Ureter (tissue), 1 donor: Measurements from ENCODE around the gene DHRS2. TPM values are rescaled to one million over a fixed set of nuclear protein-coding genes. Genes with fewer than 3 reads are reported as not detected.
"Not testable (repeated sequence)": the region's sequence is repeated elsewhere in the genome, so short reads cannot be mapped to it uniquely, and the experiment has no call there.

ENCODE experiments used
- DNase-seq: peaks from one replicate; pipeline ENCODE4 v3.0.0-alpha.2; 2020; ENCODE audit warnings: low spot score
- total RNA-seq: library from RNA; stranded (reverse); gene quantifications from one replicate; pipeline ENCODE4 v1.2.4, GENCODE V29; 2023
- donor health status: DM: yes; HTN: yes; CAD: no.

Gene DHRS2
- total RNA-seq, 1 donor from 2014 or later = 1,842 TPM

DNA sequence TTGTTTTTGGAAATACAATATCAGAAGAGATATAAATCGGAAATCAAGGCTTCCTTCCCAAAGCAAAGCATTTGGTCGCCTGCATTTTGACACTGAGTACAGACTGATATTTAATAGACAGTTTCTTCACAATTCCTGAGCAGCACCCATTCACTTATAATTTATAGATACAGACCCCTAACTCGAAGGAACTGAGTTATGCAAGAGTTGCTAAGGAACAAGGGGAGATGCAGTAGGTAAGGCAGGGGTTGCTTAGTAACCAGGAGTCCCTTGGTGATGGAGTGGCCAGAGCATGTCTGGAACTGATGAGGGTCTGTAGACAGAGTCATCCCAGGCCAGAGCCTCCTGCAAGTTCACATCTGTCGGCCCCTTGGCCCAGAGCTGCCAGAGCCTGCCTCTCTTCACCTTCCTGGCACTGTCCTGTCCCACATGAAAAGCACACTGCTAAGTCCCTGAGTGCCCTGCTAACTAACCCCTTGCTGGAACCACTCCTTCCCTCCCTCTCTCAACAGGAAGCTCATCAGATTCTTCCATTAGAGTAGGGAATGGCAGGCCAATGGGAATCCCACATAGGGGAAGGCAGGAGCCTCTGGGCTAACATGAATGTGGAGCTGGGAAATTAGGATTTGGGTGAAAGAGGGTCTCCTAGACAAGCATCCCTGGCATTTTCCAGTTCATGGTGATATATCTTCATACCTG is 3.6 kb upstream of the DHRS2 start:
- DNase-seq = no peak

DNA sequence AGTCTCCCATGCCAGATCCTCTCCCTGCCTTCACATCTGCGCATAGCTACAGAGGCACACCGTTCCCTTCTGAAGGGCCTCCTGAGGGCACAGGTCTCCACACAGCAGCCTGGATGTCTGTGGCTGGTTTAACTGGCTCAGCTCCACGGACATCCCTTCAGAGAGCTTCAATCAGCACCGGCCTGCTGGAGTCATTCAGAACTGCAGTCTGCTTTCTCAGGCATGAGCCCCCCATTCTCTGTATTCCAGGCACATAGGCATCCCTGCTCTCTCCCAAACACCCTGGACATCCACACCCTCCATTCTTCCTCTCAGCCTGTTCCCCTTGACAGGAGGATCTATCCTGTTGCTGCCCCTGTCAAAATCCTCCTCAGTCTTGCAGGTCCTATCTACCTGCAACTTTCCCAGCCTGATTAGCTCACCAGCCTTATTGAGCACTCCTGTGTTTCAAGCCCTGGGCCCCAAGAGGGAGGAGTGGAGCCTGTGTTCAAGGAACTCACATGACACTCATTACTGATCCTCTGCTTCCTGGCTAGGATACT is 2.9 kb upstream of the DHRS2 start:
- no peak for DNase-seq

GRCh38 chr14:23634698-23635412 is 1.3 kb upstream of the DHRS2 start:
- DNase-seq = not testable (repeated sequence)

- DNase-seq = not testable (repeated sequence)
Measured at GRCh38 chr14:23637312-23637654, 1.1 kb downstream of the DHRS2 start.

- DNase-seq = not testable (repeated sequence)
Measured at GRCh38 chr14:23637655-23638413, 1.7 kb downstream of the DHRS2 start.

DNA sequence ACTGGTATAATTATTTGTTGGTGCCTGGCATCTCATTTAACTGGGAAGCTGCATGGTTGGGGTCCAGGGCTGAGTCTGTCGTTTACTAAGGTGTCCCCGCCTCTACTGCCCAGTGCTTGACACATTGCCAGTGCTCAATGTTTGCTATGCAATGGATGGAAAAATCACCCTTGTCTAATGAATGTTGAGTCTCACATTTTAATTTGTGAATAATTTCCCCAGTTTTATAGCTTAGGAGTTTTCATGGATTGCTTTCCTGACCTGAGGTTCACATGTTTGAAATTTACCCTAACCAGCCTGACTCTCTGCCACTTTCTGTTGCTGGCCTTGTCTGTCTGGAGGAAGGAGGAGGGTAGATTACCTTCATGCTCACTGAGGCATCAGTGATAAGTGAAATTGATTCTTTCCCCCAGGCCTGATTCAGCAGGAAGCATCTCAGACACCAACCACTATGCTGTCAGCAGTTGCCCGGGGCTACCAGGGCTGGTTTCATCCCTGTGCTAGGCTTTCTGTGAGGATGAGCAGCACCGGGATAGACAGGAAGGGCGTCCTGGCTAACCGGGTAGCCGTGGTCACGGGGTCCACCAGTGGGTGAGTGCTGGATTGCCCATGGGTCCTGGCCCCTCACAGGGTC is 2.4 kb downstream of the DHRS2 start:
- DNase-seq = no peak

DNA sequence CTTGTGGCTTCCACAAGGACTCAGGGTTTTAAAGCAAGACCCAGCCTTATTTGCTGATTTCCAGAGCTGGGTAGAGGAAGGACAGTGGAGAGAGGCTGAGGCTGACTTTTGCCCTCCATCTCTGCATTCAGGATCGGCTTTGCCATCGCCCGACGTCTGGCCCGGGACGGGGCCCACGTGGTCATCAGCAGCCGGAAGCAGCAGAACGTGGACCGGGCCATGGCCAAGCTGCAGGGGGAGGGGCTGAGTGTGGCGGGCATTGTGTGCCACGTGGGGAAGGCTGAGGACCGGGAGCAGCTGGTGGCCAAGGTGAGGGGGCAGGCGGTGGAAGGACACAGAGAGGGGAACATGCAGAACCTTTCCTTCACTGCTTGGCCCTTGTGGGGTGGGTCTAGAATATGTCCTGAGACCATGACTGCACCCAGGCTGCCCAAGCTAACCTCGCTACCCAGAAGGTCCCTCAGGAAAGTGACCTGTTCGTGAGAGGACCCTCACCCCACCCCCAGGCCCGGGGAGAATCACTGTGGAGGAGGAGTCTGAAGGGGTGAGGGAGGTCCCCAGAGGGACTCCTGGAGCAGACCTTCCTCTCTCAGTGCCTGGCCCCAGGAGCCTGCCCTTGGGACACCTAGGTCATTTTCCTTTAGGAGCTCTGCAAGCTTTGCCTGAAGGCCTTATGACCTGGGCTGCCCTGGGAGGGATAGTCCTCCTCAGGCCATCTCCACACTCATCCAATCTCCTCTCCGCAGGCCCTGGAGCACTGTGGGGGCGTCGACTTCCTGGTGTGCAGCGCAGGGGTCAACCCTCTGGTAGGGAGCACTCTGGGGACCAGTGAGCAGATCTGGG is 3.1 kb downstream of the DHRS2 start:
- DNase-seq = no peak

DNA sequence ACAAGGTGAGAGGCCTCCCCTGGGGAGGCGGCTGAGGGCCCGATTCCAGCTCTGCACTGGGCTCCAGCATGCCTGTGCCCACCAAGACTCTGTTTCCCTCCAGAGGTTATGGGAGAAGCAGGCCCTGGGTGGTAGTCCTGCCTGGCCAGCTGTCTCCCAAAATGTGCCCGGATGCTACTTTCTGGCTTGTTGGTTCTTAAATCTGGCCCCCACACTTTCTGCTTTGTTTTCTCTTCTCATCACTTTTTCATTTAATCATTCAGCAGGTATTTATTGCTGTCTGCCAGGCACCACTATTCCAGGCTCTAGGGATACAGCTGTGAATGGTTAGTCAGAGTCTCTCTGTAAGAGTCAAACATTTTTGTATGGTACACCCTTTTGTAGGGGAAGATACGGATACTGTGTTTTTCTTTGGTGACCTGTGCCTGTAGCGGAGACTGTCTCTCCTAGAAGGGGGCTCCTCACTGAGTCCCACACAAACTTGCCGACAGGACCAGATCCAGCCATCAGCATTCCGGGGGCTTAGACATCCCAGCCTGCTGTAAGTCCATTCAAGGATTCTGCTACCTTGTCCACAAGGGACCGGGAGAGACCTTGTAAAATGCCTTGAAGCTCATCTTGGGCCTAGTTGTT is 3.8 kb downstream of the DHRS2 start:
- DNase-seq = no peak

DNA sequence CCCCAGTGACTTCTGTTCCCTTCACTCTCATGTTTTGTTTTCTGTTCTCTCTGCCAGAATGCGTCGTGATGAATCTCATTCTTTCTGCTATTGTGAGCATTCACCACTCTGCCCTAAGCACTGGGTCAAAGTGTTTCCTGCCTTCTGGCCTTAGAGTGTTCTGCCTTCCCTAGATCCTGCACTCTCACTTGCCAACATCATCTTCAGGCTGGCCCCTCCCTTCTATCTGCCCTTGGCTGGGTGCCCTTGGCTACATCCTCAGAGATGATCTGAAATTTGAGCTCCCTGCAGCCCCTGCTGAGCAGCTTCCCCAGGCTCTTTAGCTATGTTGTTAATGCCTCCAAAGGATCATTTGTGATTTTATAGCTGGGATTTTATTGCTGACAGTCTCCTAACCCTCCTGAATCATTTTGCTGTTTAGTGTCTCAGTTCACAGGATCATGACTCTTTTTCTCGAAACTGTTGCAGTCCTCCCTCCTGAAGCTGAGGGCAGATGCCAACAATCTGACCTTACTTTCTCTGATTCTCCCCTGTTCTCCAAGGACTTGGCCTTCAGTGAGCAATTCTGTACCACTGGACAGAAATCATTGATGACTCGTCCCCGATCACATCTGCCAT is 4.5 kb downstream of the DHRS2 start:
- DNase-seq = no peak

DNA sequence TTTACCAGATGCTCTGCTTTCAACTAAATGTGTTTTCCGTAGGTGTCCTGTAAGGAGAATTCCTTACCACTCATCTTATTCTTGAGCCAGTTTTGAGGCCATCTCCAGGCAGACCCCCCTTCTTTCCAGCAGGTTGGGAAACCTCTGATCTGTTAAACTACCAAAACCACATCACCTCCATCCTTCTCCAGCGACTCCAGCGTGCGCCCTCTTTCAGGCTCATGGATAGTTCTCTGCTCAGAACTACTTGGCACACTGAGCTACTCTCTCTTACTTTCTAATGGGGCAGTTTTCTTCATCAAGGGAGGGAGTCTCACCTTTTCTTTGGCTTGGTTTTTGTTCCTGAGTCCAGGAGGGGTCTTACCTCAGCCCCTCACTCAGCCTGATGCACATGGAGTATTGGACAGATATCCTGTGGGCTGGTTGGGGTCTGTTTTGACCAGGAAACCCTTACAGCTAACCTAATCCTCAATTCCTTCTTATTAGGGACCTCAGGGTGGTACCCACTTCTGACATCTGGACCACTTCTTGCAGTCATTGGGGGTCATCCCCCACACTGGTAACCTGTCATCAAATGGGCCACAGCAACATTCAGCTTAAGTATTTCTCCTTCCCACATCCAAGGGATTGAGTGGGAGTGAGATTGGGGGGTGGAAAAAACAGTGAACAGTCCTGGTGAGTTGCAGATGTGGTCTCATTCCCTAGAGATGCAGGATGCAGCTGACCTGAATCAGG is 5.2 kb downstream of the DHRS2 start:
- no peak for DNase-seq

- no peak for DNase-seq
Measured at GRCh38 chr14:23641915-23642588, 5.9 kb downstream of the DHRS2 start.

DNA sequence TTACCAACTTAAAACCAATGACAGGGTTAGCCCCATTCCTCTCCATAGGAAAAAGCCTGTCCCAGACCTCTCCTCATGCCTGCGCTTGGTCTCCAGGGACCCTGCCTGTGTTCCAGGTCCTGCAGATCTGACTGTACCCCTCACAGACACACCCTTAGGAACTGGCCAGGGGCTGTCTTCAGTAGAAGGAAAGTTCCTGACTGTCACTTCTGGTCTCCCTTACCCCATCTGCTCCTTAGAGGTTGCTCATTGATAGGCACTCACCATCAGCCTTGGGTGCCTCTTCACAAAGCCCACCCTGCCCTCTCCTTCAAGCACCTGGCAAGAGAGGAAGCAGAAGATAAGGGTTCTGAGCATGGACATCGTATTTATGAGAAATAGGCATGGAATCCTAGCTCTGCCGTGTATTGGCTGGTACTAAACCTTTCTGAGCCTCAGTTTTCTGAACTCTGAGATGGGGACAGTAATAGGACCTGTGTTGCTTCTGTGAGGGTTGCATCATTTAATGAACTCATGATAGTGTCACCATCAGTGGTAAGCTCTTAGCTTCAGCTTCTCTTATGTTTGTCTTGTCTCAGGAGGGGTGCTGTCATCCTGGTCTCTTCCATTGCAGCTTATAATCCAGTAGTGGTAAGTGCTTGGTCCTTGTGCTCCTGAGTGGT is 7.5 kb downstream of the DHRS2 start:
- DNase-seq = no peak

GRCh38 chr14:23644195-23644918 is 8.2 kb downstream of the DHRS2 start:
- no peak for DNase-seq

- DNase-seq = no peak
Measured at GRCh38 chr14:23644919-23645336, 8.8 kb downstream of the DHRS2 start.

GRCh38 chr14:23645504-23645811 is 9.3 kb downstream of the DHRS2 start:
- no peak for DNase-seq

DNA sequence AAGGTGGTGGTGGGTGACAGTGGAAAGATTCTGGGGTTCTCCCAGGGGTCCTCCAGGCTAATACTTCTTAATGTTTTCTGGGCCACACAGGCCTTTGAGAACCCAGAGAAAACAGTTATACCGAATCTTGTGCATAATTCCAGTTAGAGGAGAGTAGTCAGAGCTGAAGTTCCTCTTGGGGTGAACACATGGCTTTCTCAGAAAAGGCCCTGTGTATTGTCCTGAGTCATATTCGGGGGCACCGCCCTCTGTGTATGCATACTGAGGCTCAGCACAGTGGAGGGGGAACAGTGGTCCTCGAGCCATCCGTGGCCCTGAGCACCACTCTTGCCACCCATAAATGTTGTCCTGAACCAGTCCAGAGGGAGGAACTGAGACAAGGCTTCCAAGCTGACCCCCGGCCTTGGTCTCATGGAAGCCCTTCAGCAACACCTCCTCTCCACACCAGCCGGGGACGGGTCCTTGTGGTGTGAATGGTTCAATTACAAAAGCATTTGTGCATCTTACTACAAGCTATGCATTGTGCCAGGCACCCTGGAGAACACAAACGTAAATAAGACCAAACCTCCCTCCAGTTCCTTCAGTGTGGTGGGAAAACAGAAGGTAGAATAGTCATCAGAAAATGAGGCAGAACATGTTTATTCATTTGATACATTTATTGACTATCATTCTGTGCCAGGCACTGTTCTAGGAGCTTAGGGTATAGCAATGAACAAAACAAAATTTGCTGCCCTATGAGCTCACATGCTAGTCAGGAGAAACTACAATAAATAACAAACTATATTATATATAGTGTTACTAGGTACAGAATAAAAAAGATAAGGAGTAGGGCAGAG is 9.9 kb downstream of the DHRS2 start:
- DNase-seq = no peak
